ENCODE measurements around the gene SYMPK.
A peak's percentile ranks its signal among the peaks of the same experiment; 100 is the strongest.

SYMPK gene

DNA sequence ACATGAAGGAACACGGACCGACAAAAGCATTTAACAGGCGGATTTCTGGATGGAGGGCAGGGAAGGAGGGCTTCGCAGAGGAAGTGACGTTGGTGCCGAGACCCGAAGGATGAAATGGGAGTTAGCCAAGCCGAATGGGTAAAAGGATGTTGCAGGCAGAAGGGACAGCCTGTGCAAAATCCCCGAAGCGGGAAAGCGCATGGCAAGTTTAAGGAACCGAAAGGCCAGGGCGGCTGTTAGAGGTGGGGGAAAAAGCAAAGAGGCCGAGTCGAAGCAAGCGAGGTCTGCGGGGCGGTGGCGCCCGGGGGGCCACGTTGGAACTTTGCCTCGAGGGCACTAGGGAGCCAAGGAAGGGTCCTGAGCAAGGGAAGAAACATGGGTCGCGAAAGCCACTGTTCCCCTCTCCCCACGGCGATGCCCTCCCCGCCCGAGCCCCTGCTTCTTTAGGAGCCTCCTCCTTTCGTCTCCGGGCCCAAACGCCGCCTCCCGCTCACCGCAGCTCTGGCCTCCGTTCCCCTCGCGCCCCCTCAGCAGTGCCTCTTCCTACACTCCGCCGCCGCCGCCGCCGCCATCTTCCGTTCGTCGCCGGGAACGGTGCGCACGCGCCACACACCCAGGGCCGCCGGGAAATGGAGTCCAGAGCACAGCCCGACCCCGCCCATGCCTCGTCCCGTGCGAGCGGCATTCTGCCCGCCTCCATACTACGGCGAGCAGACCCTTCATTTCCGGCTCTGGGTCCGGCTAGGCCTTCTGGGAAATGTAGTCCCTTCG lies at the start of gene SYMPK:
Gene SYMPK, minus strand, starts transcription at position 584 of the 771 bp plus-strand sequence. CDS start 8,652 bp downstream, outside the sequence.
- TF ChIP-seq, protein P1, sequence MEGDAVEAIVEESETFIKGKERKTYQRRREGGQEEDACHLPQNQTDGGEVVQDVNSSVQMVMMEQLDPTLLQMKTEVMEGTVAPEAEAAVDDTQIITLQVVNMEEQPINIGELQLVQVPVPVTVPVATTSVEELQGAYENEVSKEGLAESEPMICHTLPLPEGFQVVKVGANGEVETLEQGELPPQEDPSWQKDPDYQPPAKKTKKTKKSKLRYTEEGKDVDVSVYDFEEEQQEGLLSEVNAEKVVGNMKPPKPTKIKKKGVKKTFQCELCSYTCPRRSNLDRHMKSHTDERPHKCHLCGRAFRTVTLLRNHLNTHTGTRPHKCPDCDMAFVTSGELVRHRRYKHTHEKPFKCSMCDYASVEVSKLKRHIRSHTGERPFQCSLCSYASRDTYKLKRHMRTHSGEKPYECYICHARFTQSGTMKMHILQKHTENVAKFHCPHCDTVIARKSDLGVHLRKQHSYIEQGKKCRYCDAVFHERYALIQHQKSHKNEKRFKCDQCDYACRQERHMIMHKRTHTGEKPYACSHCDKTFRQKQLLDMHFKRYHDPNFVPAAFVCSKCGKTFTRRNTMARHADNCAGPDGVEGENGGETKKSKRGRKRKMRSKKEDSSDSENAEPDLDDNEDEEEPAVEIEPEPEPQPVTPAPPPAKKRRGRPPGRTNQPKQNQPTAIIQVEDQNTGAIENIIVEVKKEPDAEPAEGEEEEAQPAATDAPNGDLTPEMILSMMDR (IDR thresholded peaks at IDR 0.05; ENCODE audit: low read depth, low read length) = no peak
- peak within 1 kb of the TSS; percentile 94 for H3K4me3 ChIP-seq (ENCODE audit: low read depth, low read length)

DNA sequence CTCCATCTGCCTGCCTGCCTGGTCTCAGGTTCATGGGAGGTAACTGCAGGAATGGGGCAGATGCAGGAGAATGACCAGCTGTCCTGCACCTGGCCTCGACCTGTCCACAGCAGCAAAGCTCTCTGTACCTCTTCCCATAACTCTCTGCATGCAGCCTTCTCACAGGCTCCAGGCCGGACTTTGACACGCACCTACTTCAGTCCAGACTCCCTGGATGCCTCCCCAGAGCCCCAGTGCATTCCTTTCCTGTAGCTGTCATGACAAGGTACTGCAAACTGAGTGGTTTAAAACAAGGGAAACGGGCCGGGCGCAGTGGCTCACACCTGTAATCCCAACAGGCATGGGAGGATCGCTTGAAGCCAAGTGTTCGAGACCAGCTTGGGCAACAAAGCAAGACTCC lies 48.3 kb upstream of the SYMPK start:
- TF ChIP-seq, protein P1 (IDR thresholded peaks at IDR 0.05; ENCODE audit: low read depth, low read length) = no peak
- H3K4me3 ChIP-seq (ENCODE audit: low read depth, low read length) = no peak overlapping the region

DNA sequence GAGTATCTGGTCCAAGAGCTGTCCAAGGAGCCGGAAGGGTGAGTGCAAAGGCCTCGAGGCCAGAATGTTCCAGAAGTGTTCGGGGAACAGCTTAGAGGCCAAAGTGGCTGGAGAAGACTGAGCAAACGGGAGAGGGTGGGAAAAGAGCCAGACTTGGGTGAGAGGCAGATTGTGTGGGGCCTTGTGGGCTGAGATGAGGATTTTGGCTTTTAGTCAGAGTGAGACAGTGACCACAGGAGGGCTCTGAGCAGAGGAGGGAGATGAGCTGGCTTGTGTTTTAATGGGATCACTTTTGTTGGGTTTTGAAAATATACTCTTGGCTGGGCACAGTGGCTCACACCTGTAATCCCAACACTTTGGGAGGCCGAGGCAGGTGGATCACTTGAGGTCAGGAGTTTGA lies 46.0 kb upstream of the SYMPK start:
- H3K4me3 ChIP-seq (ENCODE audit: low read depth, low read length) = no peak overlapping the region
- TF ChIP-seq, protein P1 (IDR thresholded peaks at IDR 0.05; ENCODE audit: low read depth, low read length) = no peak

DNA sequence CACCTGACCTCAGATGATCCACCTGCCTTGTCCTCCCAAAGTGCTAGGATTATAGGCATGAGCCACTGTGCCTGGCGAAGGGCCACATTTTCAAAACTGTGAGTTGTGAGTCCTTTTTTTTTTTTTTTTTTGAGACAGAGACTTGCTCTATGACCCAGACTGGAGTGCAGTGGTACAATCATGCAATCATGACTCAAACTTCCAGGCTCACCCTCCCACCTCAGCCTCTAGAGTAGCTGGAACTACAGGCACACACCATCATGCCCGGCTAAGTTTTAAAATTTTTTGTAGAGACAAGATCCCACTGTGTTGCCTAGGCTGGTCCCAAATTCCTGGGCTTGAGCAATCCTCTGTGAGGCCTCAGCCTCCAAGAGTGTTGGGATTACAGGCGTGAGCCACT lies 43.3 kb upstream of the SYMPK start:
- TF ChIP-seq, protein P1 (IDR thresholded peaks at IDR 0.05; ENCODE audit: low read depth, low read length) = no peak
- no peak overlapping the region for H3K4me3 ChIP-seq (ENCODE audit: low read depth, low read length)

DNA sequence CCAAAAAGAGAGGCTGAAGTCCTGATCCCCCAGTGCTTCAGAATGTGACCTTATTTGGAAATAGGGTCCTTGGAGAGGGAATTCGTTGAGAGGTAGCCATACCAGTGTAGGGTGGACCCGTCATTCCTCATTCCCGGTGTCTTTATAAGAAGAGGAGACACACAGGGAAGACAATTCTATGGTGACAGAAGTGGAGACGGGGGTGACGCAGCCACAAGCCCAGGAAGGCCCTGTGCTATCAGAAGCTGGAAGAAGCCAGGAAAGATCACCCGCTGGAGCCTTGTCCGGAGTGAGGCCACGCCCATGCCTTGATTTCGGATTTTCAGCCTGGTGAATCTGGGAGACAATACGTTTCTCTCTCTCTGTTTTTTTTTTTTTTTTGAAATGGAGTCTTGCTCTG lies 42.1 kb upstream of the SYMPK start:
- TF ChIP-seq, protein P1 (IDR thresholded peaks at IDR 0.05; ENCODE audit: low read depth, low read length) = no peak
- no peak overlapping the region for H3K4me3 ChIP-seq (ENCODE audit: low read depth, low read length)

DNA sequence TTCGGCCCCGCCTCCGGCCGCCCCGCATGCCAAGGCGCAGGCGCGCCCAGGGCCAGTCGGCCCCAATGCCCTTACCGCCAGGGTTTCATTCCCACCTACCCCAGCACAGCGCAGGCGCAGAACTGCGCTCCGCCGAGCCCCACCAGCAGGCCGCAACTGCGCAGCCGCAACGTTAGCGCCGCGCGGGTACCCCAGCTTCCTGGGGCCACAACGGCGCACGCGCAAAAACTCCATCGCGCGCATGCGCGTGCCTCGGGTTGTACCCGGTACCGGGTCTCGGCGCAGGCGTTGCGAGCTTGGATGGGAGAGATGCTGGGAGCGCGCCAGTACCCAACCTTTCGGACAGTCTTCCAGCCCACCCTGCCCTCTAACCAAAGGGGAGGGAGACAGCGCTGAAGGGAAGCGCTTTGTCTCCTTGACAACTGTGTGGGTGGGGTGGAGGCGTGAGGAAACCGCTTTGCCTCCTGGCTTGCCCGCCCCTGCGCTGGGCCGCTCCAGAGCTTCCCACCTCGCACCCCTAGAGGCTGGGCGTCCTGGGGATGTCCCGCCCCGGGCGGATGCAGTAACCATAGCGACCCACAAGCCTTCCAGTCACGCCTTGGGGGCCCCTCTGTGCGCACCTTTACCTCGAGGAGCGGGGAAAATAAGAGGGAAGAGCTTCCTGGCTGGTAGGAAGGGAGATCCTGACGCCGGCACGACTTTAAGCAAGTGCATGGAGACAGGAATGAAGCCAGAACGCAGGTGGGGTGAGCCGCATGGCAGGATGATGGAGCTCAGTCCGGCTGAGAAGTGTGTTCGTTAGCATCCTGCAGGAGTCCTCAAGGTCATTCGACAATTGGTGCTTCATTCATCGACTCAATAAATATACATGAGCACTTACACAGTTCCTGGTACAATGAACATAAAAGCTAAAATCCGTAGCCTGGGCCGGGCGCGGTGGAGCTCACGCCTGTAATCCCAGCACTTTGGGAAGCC lies 40.0 kb upstream of the SYMPK start:
- TF ChIP-seq, protein P1 (IDR thresholded peaks at IDR 0.05; ENCODE audit: low read depth, low read length) = no peak
- peak overlapping the region; percentile 71 for H3K4me3 ChIP-seq (ENCODE audit: low read depth, low read length)
